ENCODE data around the gene GMDS.

Gene GMDS

GRCh38 chr6:1917626-1918371 is 327.6 kb downstream of the GMDS start:
- DNase-seq, result peak; percentile 53

- no peak for DNase-seq
These were observed 328.9 kb downstream of the GMDS start for GRCh38 chr6:1916334-1917070.

DNA sequence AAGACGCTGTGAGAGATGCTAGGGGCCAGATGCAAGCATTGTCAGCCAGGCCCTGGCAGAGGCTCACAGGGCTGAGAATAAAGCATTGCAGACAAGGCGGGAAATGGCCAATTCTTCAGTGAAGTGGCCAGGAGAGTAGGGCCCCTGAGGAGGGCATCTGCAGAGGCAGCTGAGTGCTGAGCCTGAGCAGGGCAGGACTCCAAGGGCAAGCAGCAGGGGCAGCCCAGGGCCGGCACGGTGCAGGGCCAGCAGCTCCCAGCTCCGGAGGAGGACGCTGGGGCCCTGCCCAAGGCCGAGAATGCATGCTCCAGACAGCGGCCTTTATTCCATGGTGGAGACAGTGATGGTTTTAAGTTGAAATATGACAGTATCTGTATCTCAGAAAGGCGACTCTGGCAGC is 330.2 kb downstream of the GMDS start:
- no peak for DNase-seq

DNA sequence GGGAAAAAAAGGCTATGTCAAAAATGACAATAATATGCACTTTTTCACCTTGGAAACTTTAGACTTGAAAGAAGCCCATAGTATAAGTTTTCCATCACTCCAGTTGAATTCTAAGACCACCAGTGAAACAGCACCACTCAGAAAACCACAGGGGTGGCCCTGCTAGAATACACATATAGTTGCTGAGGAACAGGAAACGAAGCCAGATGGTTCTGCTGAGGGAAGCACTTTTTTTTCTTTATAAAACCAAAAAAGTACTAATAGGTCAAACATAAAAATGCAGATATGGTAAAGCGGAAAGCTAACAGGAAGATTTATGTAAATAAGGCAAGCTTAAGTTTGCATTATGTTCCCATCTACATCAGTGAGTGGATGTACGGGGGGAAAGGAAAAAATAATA is 331.8 kb downstream of the GMDS start:
- DNase-seq, result no peak

GRCh38 chr6:1912731-1913130 is 332.7 kb downstream of the GMDS start:
- no peak for DNase-seq

DNA sequence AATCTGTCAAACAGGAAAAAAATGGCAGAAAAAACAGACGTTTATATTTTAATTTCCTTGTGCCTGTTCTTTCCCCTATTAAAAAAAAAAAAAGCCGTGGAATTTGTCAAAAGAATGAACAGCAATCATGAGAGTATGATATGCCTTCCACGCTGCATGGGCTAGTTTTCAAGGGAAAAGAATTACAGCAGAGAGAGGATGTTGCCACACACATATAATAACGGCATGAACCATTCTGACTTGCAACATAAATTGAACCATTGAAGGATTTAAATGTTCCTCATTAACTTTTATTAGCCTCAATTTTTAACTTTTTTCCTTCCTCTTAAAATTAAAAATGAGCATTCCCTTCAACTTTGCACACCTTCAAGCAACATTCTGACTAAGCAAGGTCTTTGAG is 333.9 kb downstream of the GMDS start:
- no peak for DNase-seq

DNA sequence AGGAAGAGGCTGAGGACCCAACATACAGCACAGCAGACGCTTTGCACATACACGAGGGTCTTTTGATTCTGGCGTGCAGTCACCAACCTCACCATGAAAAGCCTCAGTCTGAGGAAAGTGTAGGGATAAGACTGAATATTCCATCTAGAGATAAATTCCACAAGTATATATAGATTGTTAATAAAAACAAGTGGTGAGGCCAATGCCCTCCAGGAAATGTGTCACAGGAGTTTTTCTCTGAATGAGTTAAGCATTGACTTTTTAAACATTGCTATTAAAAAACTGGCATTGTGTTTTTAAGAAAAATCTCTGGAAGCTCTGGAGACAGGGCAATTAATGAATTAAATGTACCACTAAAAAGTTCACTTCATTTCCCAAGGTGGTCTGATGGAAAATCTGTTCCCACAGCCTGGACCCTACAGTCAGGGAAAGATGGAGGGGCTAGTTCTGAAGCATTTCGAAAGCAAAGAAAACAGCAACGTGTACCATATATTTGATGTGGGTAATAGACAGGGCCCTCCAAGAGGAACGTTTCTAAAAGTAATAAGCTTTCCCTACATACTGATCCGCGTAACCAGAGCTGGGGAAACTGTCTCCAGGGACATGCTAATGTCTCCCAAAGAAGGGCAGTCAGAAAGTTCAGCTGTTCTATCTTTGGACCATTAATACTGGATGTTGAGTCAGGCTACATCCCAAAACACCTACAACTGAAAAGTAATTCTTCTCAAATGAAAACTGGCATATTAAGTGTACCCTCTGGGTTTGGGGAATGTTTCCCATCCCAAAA is 334.6 kb downstream of the GMDS start:
- no peak for DNase-seq

- no peak for DNase-seq
These were observed 336.6 kb downstream of the GMDS start for GRCh38 chr6:1908784-1909183.

GRCh38 chr6:1906609-1907008 is 338.8 kb downstream of the GMDS start:
- no peak for DNase-seq

GRCh38 chr6:1906014-1906413 is 339.4 kb downstream of the GMDS start:
- DNase-seq, result no peak

DNA sequence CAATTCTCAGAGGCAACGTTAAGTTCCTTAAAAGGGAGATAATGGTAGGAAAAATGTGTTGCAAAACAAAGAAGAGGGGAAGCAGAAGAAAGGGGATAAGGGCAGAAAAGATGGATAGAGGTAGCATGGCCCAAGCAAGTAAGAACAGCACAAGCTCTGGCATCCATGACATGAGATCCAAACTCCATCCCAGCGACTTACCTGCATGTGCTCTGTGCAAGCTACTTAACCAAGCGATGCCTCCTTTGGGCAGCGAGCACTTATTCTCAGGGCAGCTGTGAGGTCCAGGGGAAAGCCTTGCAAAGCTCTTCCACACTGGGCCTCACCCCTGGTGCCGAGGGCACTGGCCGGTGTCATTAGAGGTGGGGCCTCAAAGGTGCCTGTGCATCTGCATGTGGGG is 340.5 kb downstream of the GMDS start:
- no peak for DNase-seq

GRCh38 chr6:1904466-1904799 is 341.0 kb downstream of the GMDS start:
- no peak for DNase-seq

DNA sequence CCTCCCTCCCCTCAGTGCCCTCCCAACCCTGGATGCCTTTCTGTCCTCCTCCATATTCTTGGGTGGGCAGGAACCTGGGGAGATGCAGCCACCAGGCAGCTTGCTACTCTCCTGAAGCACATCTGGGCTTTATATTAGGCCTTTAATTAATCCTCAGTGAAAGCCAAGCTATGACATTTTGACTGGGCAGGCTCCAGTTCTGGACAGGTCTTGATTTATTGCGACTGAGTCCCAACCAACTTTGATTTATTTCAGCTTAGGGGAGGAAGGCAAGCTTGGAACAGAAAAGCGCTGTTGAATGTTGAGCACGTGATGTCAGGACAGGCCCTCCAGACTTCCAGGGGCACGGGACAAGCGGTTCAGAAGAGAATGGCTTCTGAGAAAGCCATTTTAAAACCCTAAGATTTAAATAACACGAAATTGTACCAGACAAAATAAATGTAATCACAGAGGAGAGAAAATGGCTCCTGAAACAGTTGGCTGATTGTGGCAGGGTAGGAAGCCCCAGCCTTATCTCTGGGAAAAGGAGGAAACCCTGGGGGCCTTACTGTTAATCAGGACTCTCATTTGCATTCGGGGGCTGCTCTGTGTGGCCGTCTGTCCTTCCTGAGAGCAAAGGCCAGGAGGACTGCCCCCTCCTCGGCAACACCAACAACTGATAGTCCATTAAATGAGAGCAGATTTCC is 341.5 kb downstream of the GMDS start:
- DNase-seq, result no peak

DNA sequence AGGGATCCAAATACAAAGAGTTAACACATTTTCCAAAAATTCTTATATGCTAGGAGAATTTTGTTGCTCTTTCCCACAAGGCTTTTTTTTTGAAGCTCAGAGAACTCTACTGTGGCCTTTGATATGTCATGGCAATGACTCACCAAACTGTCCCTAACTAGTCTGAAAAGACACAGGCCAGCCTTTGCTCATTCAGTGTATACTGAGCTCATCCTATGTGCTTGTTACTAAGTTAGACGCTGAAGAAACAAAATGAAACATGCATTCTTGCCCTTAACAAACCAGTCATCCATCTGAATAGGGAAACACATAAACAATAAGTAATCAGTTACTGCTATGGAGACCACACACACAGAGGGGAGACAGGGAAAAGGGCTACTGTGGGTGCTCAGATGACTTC is 343.8 kb downstream of the GMDS start:
- no peak for DNase-seq

DNA sequence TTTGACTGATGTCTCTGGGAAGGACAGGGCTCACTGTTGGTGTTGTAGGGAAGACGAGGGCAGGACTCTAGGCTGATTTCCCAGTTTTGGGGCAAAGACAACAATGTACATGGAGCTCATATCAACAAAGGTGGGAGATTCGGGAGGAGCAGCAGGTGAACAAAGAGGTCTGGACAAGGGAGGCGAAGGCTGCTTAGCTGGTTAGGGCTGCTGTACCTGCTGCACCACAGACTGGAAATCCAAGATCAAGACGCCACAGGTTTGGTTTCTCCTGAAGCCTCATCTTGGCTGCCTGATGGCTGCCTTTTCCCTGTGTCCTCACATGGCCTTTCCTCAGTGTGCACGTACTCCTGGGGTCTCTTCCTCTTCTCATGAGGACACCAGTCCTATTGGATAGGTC is 348.5 kb downstream of the GMDS start:
- no peak for DNase-seq

DNA sequence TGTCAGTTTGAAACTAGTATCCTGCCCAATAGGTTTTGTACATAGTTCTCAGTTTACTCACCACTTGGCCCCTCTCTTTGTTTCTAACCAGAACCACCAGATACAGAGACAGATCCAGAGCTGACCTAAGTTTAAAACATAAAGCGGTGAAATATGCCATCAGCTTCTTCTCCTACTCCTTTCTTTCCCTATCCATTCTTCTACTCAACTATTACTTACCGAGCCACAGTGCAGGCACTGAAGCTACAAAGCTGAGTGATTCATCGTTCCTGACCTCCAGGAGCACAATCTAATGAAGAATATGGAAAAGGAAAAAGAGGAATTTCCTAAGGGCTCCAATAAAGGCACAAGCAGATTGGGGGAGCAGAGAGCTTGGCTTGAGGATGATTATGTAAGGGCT is 349.7 kb downstream of the GMDS start:
- DNase-seq, result no peak

- no peak for DNase-seq
These were observed 350.5 kb downstream of the GMDS start for GRCh38 chr6:1894954-1895353.

DNA sequence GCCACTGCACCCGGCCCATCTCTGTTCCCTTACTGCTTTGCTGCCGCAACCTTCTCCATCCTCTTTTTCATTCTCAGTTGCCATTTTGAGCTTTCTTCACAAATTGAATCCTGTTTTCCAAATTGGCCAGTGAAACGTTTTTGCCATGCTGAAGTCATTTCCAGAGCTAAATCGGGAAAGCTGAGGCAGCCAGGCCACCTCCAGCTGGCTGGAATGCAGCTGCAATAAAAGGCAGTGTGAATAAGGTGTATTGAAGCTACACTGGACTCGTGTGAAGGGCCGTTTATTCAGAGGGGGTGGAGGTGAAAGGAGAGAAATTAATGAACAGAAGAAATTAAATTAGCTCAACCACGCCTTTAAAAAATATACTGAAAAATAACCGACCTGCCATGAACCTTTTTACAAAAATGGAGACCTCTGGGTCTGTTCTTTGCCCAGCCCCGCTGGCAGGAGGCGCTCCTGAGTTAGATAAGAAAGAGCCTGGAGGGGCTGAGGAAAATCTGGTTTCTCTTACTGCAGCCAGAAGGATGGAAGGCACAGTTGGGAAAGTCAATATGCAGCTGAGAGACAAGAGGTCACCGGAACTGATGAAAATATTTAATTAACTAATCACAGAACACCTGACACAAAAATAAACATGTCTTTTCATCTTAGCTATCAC is 351.8 kb downstream of the GMDS start:
- DNase-seq, result peak; percentile 25

DNA sequence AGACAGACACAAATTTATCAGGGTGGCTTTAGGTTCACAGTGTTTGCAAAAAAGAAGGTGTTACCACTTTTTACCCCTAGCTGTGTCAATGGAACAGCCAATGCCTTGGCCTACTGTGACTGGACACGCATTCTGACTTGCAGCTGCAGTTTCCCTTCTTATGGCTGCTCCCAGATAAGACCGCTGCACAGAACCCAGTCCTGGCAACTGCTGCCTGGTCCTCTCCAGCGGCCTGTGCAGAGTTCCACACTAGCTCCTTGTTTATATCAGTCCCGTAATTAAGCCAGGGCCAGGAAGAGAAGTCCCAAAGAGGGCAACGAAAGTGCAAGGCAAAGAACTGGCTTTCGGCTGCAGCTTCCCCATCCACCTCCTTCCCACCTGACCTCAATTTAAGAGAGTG is 352.7 kb downstream of the GMDS start:
- DNase-seq, result no peak

DNA sequence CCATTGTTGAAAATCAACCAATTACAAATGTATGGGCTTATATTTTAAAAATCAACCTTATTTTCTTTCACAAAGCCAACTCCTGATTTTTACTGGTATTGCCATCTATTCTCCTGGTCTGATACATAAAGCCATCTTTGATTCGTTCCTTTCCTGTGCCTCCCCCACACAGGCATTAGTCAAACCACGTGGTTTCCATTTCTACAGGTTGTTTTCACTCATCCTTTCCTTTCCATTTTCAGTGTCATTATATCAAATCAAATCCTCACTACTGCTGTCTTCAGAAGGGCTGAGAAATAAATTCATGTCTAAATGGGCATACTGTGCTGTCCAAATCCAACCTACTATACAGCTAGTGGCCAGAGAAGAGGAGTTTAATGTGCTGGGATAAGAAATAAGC is 354.4 kb downstream of the GMDS start:
- DNase-seq, result no peak

DNA sequence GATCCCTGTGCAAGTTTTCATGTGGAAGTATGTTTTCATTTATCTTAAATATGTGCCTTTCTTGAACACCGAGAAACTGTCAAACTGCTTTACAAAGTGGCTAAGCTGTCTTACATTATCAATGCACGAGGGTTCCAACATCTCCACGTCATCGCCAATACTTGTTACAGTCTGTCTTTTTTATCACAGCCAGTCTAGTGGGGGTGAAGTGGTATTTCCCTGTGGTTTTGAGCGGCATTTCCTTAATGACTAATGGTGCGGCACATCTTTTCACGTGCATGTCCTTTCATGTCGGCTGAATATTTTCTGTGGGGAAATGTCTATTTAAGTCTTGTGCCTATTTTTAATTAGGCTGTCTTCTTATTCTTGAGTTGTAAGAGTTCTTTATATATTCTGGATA is 355.3 kb downstream of the GMDS start:
- DNase-seq, result no peak

- DNase-seq, result no peak
These were observed 359.8 kb downstream of the GMDS start for GRCh38 chr6:1885576-1886011.

- no peak for DNase-seq
These were observed 361.1 kb downstream of the GMDS start for GRCh38 chr6:1884313-1884712.

Data from 8988T (cell line).